HAP-1 (cell line): Measurements from ENCODE around the gene KLF6.

Experiments used
- DNase-seq, 2 experiments: peaks; one replicate each; pipeline ENCODE4 v3.0.0-alpha.2; 2016 to 2020; ENCODE audit warnings: low spot score in 2 of 2
- H3K27me3 ChIP-seq: fragments of 250-450 bp; sonication (Bioruptor Pico); 2 replicates; pipeline ENCODE4 v1.5.1; 2020; ENCODE audit warnings: low read depth, mild to moderate bottlenecking, moderate library complexity
- H3K36me3 ChIP-seq: fragments of 250-450 bp; sonication (Bioruptor Pico); replicated peaks from 2 replicates; pipeline ENCODE4 v1.5.1; 2020; ENCODE audit warnings: mild to moderate bottlenecking
- H3K4me1 ChIP-seq: fragments of 250-450 bp; sonication (Bioruptor Pico); 2 replicates; pipeline ENCODE4 v1.5.1; 2020; ENCODE audit warnings: mild to moderate bottlenecking
- H3K4me3 ChIP-seq: fragments of 250-450 bp; sonication (Bioruptor Pico); 2 replicates; pipeline ENCODE4 v1.5.1; 2020; ENCODE audit warnings: mild to moderate bottlenecking, moderate library complexity
- H3K9me3 ChIP-seq: fragments of 250-450 bp; sonication (Bioruptor Pico); 2 replicates; pipeline ENCODE4 v1.5.1; 2020; ENCODE audit warnings: mild to moderate bottlenecking, moderate library complexity
- in situ Hi-C: fragments of 300-500 bp; cut with MboI; formaldehyde crosslinking; loops from 3 replicates; pipeline ENCODE4 v1.14.3; 2020; ENCODE audit warnings: low sequenced_read_pairs, inconsistent platforms, mixed read lengths

The KLF6 gene

GRCh38 chr10:3784510-3785250 lies at the start of gene KLF6:
Gene KLF6, minus strand, starts transcription at chr10:3785209. Its CDS starts 195 bp downstream, at chr10:3785014.
- Histone ChIP-seq H3K4me1 (peaks cover 18% of the 10 kb centered on the region), H3K27me3 (no peaks in the 10 kb centered on the region), H3K4me3 (peak within 1 kb of the TSS; percentile 97), H3K9me3 (no peaks in the 10 kb centered on the region; the same call in 1 of the 2 replicates), H3K36me3 (peaks cover 35% of the 10 kb centered on the region)
- DNase-seq, result peak in 1 of 2 experiments; percentile 42
- in situ Hi-C loops, result loop anchor here (25.0 kb wide), 1 partner anchor 597 kb away; no protein-coding TSS in a partner anchor

GRCh38 chr10:3834404-3834803 lies 49.4 kb upstream of the KLF6 start:
- Histone ChIP-seq H3K36me3 (no peaks in the 10 kb centered on the region), H3K9me3 (no peaks in the 10 kb centered on the region), H3K27me3 (no peaks in the 10 kb centered on the region), H3K4me3 (no peak overlapping the region), H3K4me1 (peaks cover 4% of the 10 kb centered on the region)
- no peak for DNase-seq
- in situ Hi-C loops, result no loop called here

- Histone ChIP-seq H3K4me3 (no peak overlapping the region), H3K36me3 (no peaks in the 10 kb centered on the region), H3K27me3 (no peaks in the 10 kb centered on the region), H3K9me3 (no peaks in the 10 kb centered on the region), H3K4me1 (peaks cover 8% of the 10 kb centered on the region)
- in situ Hi-C loops, result no loop called here
- DNase-seq, result no peak
Observed at GRCh38 chr10:3833046-3833445, 48.0 kb upstream of the KLF6 start.

GRCh38 chr10:3832022-3832786 lies 47.2 kb upstream of the KLF6 start:
- in situ Hi-C loops, result no loop called here
- no peaks in the 10 kb centered on the region for H3K36me3 ChIP-seq
- H3K9me3 ChIP-seq, result no peaks in the 10 kb centered on the region
- DNase-seq, result no peak
- peaks cover 8% of the 10 kb centered on the region for H3K4me1 ChIP-seq
- no peak overlapping the region for H3K4me3 ChIP-seq
- no peaks in the 10 kb centered on the region for H3K27me3 ChIP-seq

GRCh38 chr10:3831608-3832007 lies 46.6 kb upstream of the KLF6 start:
- Histone ChIP-seq H3K4me1 (peaks cover 8% of the 10 kb centered on the region), H3K36me3 (no peaks in the 10 kb centered on the region), H3K4me3 (no peak overlapping the region), H3K9me3 (no peaks in the 10 kb centered on the region), H3K27me3 (no peaks in the 10 kb centered on the region)
- DNase-seq, result no peak
- in situ Hi-C loops, result no loop called here

- no peaks in the 10 kb centered on the region for H3K36me3 ChIP-seq
- H3K4me1 ChIP-seq, result peaks cover 8% of the 10 kb centered on the region
- H3K27me3 ChIP-seq, result no peaks in the 10 kb centered on the region
- H3K4me3 ChIP-seq, result no peak overlapping the region
- H3K9me3 ChIP-seq, result no peaks in the 10 kb centered on the region
- in situ Hi-C loops, result no loop called here
- DNase-seq, result no peak
Observed at GRCh38 chr10:3830946-3831345, 45.9 kb upstream of the KLF6 start.

- H3K9me3 ChIP-seq, result no peaks in the 10 kb centered on the region
- H3K36me3 ChIP-seq, result no peaks in the 10 kb centered on the region
- in situ Hi-C loops, result no loop called here
- no peaks in the 10 kb centered on the region for H3K27me3 ChIP-seq
- peak overlapping the region; percentile 9; the same call in 1 of the 2 replicates for H3K4me3 ChIP-seq
- no peak for DNase-seq
- H3K4me1 ChIP-seq, result peaks cover 8% of the 10 kb centered on the region
Observed at GRCh38 chr10:3829156-3830050, 44.4 kb upstream of the KLF6 start.

GRCh38 chr10:3828404-3829155 lies 43.6 kb upstream of the KLF6 start:
- Histone ChIP-seq H3K9me3 (no peaks in the 10 kb centered on the region), H3K36me3 (no peaks in the 10 kb centered on the region), H3K27me3 (no peaks in the 10 kb centered on the region), H3K4me3 (peak overlapping the region; percentile 9; the same call in 1 of the 2 replicates), H3K4me1 (peaks cover 8% of the 10 kb centered on the region)
- in situ Hi-C loops, result no loop called here
- peak in 1 of 2 experiments; percentile 28 for DNase-seq

- Histone ChIP-seq H3K27me3 (no peaks in the 10 kb centered on the region), H3K36me3 (no peaks in the 10 kb centered on the region), H3K4me3 (no peak overlapping the region), H3K9me3 (no peaks in the 10 kb centered on the region), H3K4me1 (peaks cover 8% of the 10 kb centered on the region)
- in situ Hi-C loops, result no loop called here
- DNase-seq, result no peak
Observed at GRCh38 chr10:3827768-3828403, 42.9 kb upstream of the KLF6 start.

GRCh38 chr10:3827266-3827665 lies 42.3 kb upstream of the KLF6 start:
- in situ Hi-C loops, result no loop called here
- peaks cover 8% of the 10 kb centered on the region for H3K4me1 ChIP-seq

GRCh38 chr10:3825862-3826351 lies 40.9 kb upstream of the KLF6 start:
- no peak for DNase-seq
- H3K4me3 ChIP-seq, result no peak overlapping the region

More at GRCh38 chr10:3827266-3827665, 42.3 kb upstream of the KLF6 start:
- Histone ChIP-seq H3K36me3 (no peaks in the 10 kb centered on the region), H3K27me3 (no peaks in the 10 kb centered on the region), H3K4me3 (no peak overlapping the region), H3K9me3 (no peaks in the 10 kb centered on the region)
- no peak for DNase-seq

GRCh38 chr10:3825244-3825643 lies 40.2 kb upstream of the KLF6 start:
- no peak for DNase-seq
- H3K4me1 ChIP-seq, result peaks cover 4% of the 10 kb centered on the region
- H3K27me3 ChIP-seq, result no peaks in the 10 kb centered on the region
- in situ Hi-C loops, result no loop called here
- no peaks in the 10 kb centered on the region for H3K36me3 ChIP-seq
- no peak overlapping the region for H3K4me3 ChIP-seq
- H3K9me3 ChIP-seq, result no peaks in the 10 kb centered on the region

More at GRCh38 chr10:3825862-3826351, 40.9 kb upstream of the KLF6 start:
- in situ Hi-C loops, result no loop called here
- Histone ChIP-seq H3K27me3 (no peaks in the 10 kb centered on the region), H3K36me3 (no peaks in the 10 kb centered on the region), H3K4me1 (peaks cover 4% of the 10 kb centered on the region), H3K9me3 (no peaks in the 10 kb centered on the region)
